GM19099 (cell line): ENCODE results near the gene BCCIP.

Experiments
- POLR2A ChIP-seq: IDR thresholded peaks from 3 replicates; pipeline ENCODE4 v1.6.1; 2011; ENCODE audit warnings: low read depth; ENCODE audit not compliant: insufficient read length; ENCODE audit errors: extremely low read depth

Gene BCCIP

GRCh38 chr10:125816548-125816947 is 6.8 kb upstream of the BCCIP start:
- no peak for TF ChIP-seq POLR2A

DNA sequence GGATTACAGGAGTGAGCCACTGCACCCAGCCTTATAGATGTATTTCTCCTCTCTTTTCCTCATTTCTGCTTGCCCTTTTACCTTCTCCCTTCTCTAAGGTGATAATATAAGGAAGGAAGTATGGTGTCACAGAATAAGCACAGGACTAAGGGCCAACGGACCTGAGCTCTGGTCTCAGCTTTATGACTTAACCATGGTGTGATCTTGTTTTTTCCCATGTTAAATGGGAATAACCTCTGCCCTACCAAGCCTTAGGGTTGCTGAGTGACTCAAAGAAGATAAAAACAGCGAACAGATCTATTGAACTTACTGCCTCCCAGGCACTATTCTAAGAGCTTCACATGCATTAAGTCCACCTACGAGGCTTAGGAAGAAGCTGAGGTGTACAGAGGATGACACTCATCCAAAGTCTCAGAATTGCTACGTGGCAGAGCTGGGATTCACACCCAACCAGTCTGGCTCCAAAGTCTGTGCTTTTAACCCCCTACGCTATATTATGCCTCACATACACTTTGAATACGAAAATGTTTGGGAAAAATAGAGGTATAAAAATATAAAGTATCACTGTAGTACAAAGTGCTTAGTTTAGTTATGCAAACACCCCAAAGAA is 5.9 kb upstream of the BCCIP start:
- TF ChIP-seq POLR2A: no peak

- TF ChIP-seq POLR2A: no peak
Observed at GRCh38 chr10:125820701-125821100, 2.6 kb upstream of the BCCIP start.

GRCh38 chr10:125823663-125824251 is 411 bp downstream of the BCCIP start:
- no peak for TF ChIP-seq POLR2A

DNA sequence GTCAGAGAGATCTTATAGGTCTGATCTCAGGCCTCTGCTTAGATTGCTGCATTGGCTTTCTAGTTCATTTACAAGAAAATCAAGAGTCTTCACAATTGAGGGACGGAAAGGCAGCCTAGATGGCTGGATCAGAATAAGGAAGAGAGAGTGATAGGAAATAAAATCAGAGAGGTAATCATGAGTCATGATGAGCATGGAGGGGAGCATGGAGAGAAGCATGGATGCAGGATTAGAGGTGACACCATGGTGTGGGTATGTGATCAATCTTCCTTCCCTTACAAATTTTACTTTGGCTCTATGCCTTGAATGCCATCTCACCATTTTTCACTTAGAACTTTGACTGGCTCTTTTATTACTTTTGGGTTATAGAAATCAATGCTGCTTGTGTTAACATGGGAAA is 1.4 kb downstream of the BCCIP start:
- no peak for TF ChIP-seq POLR2A

- no peak for TF ChIP-seq POLR2A
Observed at GRCh38 chr10:125827133-125827532, 3.8 kb downstream of the BCCIP start.

- no peak for TF ChIP-seq POLR2A
Observed at GRCh38 chr10:125828311-125828710, 5.0 kb downstream of the BCCIP start.

- no peak for TF ChIP-seq POLR2A
Observed at GRCh38 chr10:125836746-125837145, 13.4 kb downstream of the BCCIP start.

- TF ChIP-seq POLR2A: no peak
Observed at GRCh38 chr10:125838802-125839575, 15.6 kb downstream of the BCCIP start.

GRCh38 chr10:125840406-125840805 is 17.1 kb downstream of the BCCIP start:
- TF ChIP-seq POLR2A: no peak

DNA sequence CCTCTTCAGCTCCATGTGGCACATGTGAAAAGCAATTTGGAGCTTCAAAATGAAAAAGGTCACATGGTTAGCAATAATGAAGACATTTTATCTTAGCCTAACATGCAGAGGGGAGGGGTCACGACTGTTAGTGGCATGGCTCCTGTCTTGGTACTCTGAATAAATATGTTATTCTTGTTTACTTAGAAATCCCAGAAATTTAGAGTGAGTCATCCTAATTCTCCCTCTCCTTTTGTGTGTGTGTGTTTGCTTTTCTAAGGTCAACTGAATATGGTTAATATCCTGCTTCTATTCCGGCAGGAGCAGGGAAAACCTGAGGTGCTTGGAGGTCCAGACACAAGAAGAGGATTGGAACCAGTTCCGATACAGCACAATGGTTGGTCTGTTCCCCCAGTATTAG is 17.6 kb downstream of the BCCIP start:
- no peak for TF ChIP-seq POLR2A

GRCh38 chr10:125843603-125844329 is 20.4 kb downstream of the BCCIP start:
- no peak for TF ChIP-seq POLR2A

GRCh38 chr10:125844751-125845221 is 21.4 kb downstream of the BCCIP start:
- no peak for TF ChIP-seq POLR2A

- TF ChIP-seq POLR2A: no peak
Observed at GRCh38 chr10:125845617-125846016, 22.3 kb downstream of the BCCIP start.

- no peak for TF ChIP-seq POLR2A
Observed at GRCh38 chr10:125846894-125847293, 23.5 kb downstream of the BCCIP start.
